ENCODE measurements around the gene ORM2.

The ORM2 gene

GRCh38 chr9:114335745-114336144 is 6.1 kb downstream of the ORM2 start:
- TF ChIP-seq CTCF (IDR thresholded peaks at IDR 0.05; ENCODE audit: borderline replicate concordance, insufficient read depth, low read depth, low read length) = no peak
- H3K4me3 ChIP-seq (ENCODE audit: low read depth, low read length) = no peak overlapping the region

- H3K4me3 ChIP-seq (ENCODE audit: low read depth, low read length) = no peak overlapping the region
- no peak for TF ChIP-seq CTCF (IDR thresholded peaks at IDR 0.05; ENCODE audit: borderline replicate concordance, insufficient read depth, low read depth, low read length)
Measured at GRCh38 chr9:114336157-114336556, 6.5 kb downstream of the ORM2 start.

- TF ChIP-seq CTCF (IDR thresholded peaks at IDR 0.05; ENCODE audit: borderline replicate concordance, insufficient read depth, low read depth, low read length) = no peak
- H3K4me3 ChIP-seq (ENCODE audit: low read depth, low read length) = no peak overlapping the region
Measured at GRCh38 chr9:114336699-114337395, 7.2 kb downstream of the ORM2 start.

GRCh38 chr9:114338187-114338586 is 8.5 kb downstream of the ORM2 start:
- no peak overlapping the region for H3K4me3 ChIP-seq (ENCODE audit: low read depth, low read length)
- TF ChIP-seq CTCF (IDR thresholded peaks at IDR 0.05; ENCODE audit: borderline replicate concordance, insufficient read depth, low read depth, low read length) = no peak

GRCh38 chr9:114339130-114339908 is 9.7 kb downstream of the ORM2 start:
- no peak overlapping the region for H3K4me3 ChIP-seq (ENCODE audit: low read depth, low read length)
- TF ChIP-seq CTCF (IDR thresholded peaks at IDR 0.05; ENCODE audit: borderline replicate concordance, insufficient read depth, low read depth, low read length) = peak; percentile 88

GRCh38 chr9:114341152-114341830 is 11.6 kb downstream of the ORM2 start:
- TF ChIP-seq CTCF (IDR thresholded peaks at IDR 0.05; ENCODE audit: borderline replicate concordance, insufficient read depth, low read depth, low read length) = no peak
- no peak overlapping the region for H3K4me3 ChIP-seq (ENCODE audit: low read depth, low read length)
